ENCODE measurements around the gene RASL11B.

RASL11B gene

GRCh38 chr4:52876069-52876468, 14.0 kb downstream of the RASL11B start:
- ATAC-seq = no peak

- ATAC-seq = no peak
Observed at GRCh38 chr4:52877036-52877435, 14.9 kb downstream of the RASL11B start.

GRCh38 chr4:52877694-52878093, 15.6 kb downstream of the RASL11B start:
- no peak for ATAC-seq

GRCh38 chr4:52879471-52879870, 17.4 kb downstream of the RASL11B start:
- ATAC-seq = no peak

GRCh38 chr4:52880994-52881393, 18.9 kb downstream of the RASL11B start:
- ATAC-seq = no peak

GRCh38 chr4:52883183-52883621, 21.1 kb downstream of the RASL11B start:
- ATAC-seq = no peak

GRCh38 chr4:52883707-52884669, 21.9 kb downstream of the RASL11B start:
- ATAC-seq = peak in 1 of 2 donors; percentile 33

- ATAC-seq = no peak
Observed at GRCh38 chr4:52884994-52885393, 22.9 kb downstream of the RASL11B start.

GRCh38 chr4:52889354-52889753, 27.2 kb downstream of the RASL11B start:
- no peak for ATAC-seq

- peak; percentile 68 to 77 for ATAC-seq
Observed at GRCh38 chr4:52889778-52890520, 27.8 kb downstream of the RASL11B start.

- ATAC-seq = peak in 1 of 2 donors; percentile 18
Observed at GRCh38 chr4:52890521-52890791, 28.3 kb downstream of the RASL11B start.

- ATAC-seq = no peak
Observed at GRCh38 chr4:52891743-52892142, 29.6 kb downstream of the RASL11B start.

- ATAC-seq = no peak
Observed at GRCh38 chr4:52892880-52893279, 30.8 kb downstream of the RASL11B start.

GRCh38 chr4:52894443-52894842, 32.3 kb downstream of the RASL11B start:
- ATAC-seq = no peak

GRCh38 chr4:52903273-52903672, 41.2 kb downstream of the RASL11B start:
- no peak for ATAC-seq

- ATAC-seq = no peak
Observed at GRCh38 chr4:52904421-52904820, 42.3 kb downstream of the RASL11B start.

- no peak for ATAC-seq
Observed at GRCh38 chr4:52907510-52907909, 45.4 kb downstream of the RASL11B start.

- ATAC-seq = no peak
Observed at GRCh38 chr4:52910115-52910514, 48.0 kb downstream of the RASL11B start.

- no peak for ATAC-seq
Observed at GRCh38 chr4:52911684-52912294, 49.7 kb downstream of the RASL11B start.

- no peak for ATAC-seq
Observed at GRCh38 chr4:52912608-52913007, 50.5 kb downstream of the RASL11B start.

GRCh38 chr4:52914051-52914605, 52.0 kb downstream of the RASL11B start:
- no peak for ATAC-seq

GRCh38 chr4:52915191-52915590, 53.1 kb downstream of the RASL11B start:
- ATAC-seq = no peak

- ATAC-seq = no peak
Observed at GRCh38 chr4:52915730-52916300, 53.7 kb downstream of the RASL11B start.
